AG04450 (cell line): Measurements from ENCODE around the gene ZBTB7C. TPM values are rescaled to one million over a fixed set of nuclear protein-coding genes. Genes with fewer than 3 reads are reported as not detected.

Experiments used
- CTCF ChIA-PET: fragments of 300-600, 350-600 bp; formaldehyde crosslinking; extraction: SDS; loops from one replicate; lab custom pipeline; 2022; ENCODE audit warnings: antibody characterized with exemption, inconsistent platforms; lab: Charles Lee
- POLR2A ChIA-PET: fragments of 350-600 bp; formaldehyde crosslinking; extraction: SDS; loops from one replicate; lab custom pipeline; 2021; ENCODE audit warnings: antibody characterized with exemption, inconsistent platforms; lab: Yijun Ruan, JAX
- DNase-seq: peaks from one replicate; pipeline ENCODE4 v3.0.0-alpha.2; 2011; ENCODE audit warnings: low read depth, low spot score
- H3K27ac ChIP-seq: one replicate; pipeline ENCODE4 v1.5.1; 2012; ENCODE audit warnings: low read depth, low read length, control low read depth
- H3K27me3 ChIP-seq: one replicate; pipeline ENCODE4 v1.6.0; 2012; ENCODE audit warnings: low read length; ENCODE audit not compliant: control insufficient read depth, insufficient read depth
- H3K4me3 ChIP-seq: 2 replicates; pipeline ENCODE4 v1.5.1; 2011; ENCODE audit warnings: mild to moderate bottlenecking, low read depth, low read length, control low read depth
- H3K9me3 ChIP-seq: 2 replicates; pipeline ENCODE4 v1.5.1; 2012; ENCODE audit warnings: low read length; ENCODE audit not compliant: control insufficient read depth, insufficient read depth
- polyA plus RNA-seq: library from polyadenylated mRNA; depleted of rRNA; stranded (reverse); fragments of >200 nt; gene quantifications from 2 replicates; pipeline ENCODE4 v1.2.3, GENCODE V29; 2011
- TF ChIP-seq, protein P1 (sequence below): IDR thresholded peaks from 2 replicates; pipeline ENCODE4 v1.5.1; 2011; ENCODE audit warnings: low read depth, low read length, control low read depth, inconsistent platforms

Gene ZBTB7C
- polyA plus RNA-seq, 1 experiment: not detected

DNA sequence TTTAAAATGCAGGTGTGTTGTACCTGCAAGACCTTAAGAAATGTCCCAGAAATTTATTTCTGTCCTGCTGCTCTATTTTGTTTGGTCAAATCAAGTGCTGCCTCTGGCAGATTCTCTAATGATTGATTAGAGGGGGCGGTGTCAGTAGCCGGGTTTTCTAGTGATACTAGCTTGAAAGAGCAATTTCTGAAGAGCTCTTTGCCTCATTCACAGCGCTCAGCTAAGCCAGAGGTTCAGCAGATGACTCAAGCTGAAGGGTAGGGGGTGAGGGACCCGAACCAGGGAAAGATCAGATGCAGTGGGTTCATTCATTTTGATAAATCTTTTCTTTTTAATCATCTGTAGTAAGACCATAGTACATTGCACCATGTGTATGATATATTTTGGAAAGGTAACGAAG is 15.0 kb downstream of the ZBTB7C start:
- Histone ChIP-seq H3K4me3 (no peak overlapping the region), H3K9me3 (no peaks in the 10 kb centered on the region), H3K27me3 (peaks cover 41% of the 10 kb centered on the region), H3K27ac (no peak overlapping the region)
- ChIA-PET CTCF (no interaction called here), POLR2A (no interaction called here)
- no peak for DNase-seq
- TF ChIP-seq, protein P1, sequence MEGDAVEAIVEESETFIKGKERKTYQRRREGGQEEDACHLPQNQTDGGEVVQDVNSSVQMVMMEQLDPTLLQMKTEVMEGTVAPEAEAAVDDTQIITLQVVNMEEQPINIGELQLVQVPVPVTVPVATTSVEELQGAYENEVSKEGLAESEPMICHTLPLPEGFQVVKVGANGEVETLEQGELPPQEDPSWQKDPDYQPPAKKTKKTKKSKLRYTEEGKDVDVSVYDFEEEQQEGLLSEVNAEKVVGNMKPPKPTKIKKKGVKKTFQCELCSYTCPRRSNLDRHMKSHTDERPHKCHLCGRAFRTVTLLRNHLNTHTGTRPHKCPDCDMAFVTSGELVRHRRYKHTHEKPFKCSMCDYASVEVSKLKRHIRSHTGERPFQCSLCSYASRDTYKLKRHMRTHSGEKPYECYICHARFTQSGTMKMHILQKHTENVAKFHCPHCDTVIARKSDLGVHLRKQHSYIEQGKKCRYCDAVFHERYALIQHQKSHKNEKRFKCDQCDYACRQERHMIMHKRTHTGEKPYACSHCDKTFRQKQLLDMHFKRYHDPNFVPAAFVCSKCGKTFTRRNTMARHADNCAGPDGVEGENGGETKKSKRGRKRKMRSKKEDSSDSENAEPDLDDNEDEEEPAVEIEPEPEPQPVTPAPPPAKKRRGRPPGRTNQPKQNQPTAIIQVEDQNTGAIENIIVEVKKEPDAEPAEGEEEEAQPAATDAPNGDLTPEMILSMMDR: no peak

GRCh38 chr18:48393776-48394175 is 15.4 kb downstream of the ZBTB7C start:
- DNase-seq: no peak
- H3K9me3 ChIP-seq: no peaks in the 10 kb centered on the region
- H3K4me3 ChIP-seq: no peak overlapping the region
- TF ChIP-seq, protein P1: no peak
- ChIA-PET CTCF (interaction anchor here (1.4 kb wide), 1 partner anchor 51 kb away, joined by 3 read pairs; no protein-coding TSS in a partner anchor), POLR2A (no interaction called here)
- peaks cover 41% of the 10 kb centered on the region for H3K27me3 ChIP-seq
- no peak overlapping the region for H3K27ac ChIP-seq

GRCh38 chr18:48393170-48393569 is 16.0 kb downstream of the ZBTB7C start:
- no peak for DNase-seq
- POLR2A ChIA-PET: no interaction called here
- CTCF ChIA-PET: interaction anchor here (1.4 kb wide), 1 partner anchor 52 kb away, joined by 3 read pairs; no protein-coding TSS in a partner anchor
- TF ChIP-seq, protein P1: no peak
- Histone ChIP-seq H3K27ac (no peak overlapping the region), H3K9me3 (no peaks in the 10 kb centered on the region), H3K4me3 (no peak overlapping the region), H3K27me3 (peaks cover 36% of the 10 kb centered on the region)

DNA sequence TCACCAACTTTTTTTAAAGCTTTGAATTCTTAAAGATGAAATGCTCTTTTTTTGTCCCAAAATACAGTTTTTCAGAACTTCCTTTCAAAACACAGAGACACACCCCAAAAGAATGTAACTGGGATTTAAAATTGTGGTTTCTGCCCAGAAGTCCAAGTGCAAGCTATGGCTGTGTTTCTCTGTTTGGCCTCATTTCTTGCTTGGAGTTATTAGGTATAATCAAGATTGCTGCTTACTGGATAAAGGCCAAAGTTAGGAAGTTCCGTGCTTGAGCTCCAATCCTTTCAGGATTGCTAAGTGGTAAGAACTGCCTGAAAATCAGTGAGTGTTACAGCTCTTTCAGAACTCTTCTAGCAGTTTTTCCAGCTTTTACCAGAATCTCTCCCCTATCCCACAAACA is 16.9 kb downstream of the ZBTB7C start:
- no peak overlapping the region for H3K27ac ChIP-seq
- DNase-seq: no peak
- TF ChIP-seq, protein P1: no peak
- no peaks in the 10 kb centered on the region for H3K9me3 ChIP-seq
- ChIA-PET POLR2A (interaction anchor here (0.6 kb wide), 1 partner anchor 1837 kb away, joined by 3 read pairs; no protein-coding TSS in a partner anchor), CTCF (interaction anchor here (0.7 to 1.4 kb wide), 2 partner anchors 20 to 53 kb away, joined by 3 read pairs; no protein-coding TSS in a partner anchor)
- peaks cover 31% of the 10 kb centered on the region for H3K27me3 ChIP-seq
- no peak overlapping the region for H3K4me3 ChIP-seq

DNA sequence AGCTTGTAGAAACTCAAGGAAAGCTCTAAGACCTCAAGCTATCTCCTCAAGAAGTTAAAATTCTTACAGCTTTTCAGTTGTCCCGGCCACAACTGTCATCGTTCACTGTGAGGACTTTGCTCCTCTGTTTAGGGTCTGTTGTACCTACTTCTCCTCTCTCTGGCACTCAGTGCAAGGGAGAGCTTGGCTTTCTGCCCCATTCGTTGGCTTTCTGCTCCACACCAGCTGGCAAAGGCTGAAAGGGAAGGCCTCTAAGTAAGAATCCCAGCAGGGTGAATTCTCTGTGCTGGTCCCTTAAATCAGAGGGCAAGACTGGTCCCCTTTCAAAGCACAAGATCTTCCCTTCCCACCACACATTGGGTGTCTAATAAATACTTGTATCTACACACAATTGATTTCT is 17.3 kb downstream of the ZBTB7C start:
- POLR2A ChIA-PET: interaction anchor here (0.6 kb wide), 1 partner anchor 1837 kb away, joined by 3 read pairs; no protein-coding TSS in a partner anchor
- Histone ChIP-seq H3K9me3 (no peaks in the 10 kb centered on the region), H3K4me3 (no peak overlapping the region), H3K27ac (no peak overlapping the region), H3K27me3 (peaks cover 31% of the 10 kb centered on the region)
- TF ChIP-seq, protein P1: no peak
- CTCF ChIA-PET: interaction anchor here (0.7 kb wide), 1 partner anchor 20 kb away, joined by 3 read pairs; no protein-coding TSS in a partner anchor
- DNase-seq: no peak
